GM18861 (cell line): ENCODE results near the gene MTUS2.
"Not testable (repeated sequence)": the region's sequence is repeated elsewhere in the genome, so short reads cannot be mapped to it uniquely, and the experiment has no call there.

ENCODE experiments used
- ATAC-seq: cut with Tn5 transposase; IDR thresholded peaks from one replicate; pipeline ENCODE4 v1.9.1; 2021; ENCODE audit not compliant: unreplicated experiment

Gene MTUS2

DNA sequence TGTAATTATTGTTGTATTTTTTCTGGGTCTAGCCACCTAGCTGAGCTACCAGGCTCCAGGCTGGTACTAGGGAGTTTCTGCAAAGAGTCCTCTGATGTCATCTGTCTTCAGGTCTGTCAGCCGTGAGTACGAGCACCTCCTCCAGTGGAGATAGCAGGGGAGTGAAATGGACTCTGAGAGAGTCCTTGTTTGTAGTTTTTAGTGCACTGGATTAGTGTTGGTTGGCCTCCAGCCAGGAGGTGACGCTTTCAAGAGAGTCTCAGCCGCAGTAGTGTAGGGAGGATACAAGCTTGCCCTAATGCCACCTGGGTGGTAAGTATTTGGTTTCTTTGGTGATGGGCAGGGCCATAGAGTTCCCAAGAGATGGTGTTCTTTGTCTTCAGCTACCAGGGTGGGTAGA is 390.5 kb downstream of the MTUS2 start:
- no peak for ATAC-seq

DNA sequence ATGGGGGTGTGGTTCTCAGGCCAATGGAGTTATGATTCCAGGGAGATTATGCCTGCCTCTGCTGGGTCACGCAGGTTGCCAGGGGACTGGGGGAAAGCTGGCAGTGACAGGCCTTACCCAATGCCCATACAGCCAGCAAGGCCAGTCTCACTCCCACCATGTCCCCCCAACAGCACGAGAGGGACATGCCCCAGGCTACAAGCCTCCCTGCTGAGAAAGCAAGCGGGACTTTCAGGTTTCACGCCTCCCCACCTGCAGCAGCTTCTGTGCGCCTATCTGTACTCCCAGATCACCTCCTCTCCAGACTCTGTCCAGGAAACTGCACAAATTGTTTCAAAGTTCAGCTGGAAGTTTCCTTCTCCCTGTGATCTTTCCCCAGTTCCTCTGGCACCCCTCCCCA is 391.0 kb downstream of the MTUS2 start:
- not testable (repeated sequence) for ATAC-seq

GRCh38 chr13:29222458-29222857 is 402.3 kb downstream of the MTUS2 start:
- no peak for ATAC-seq

- no peak for ATAC-seq
Measured at GRCh38 chr13:29224206-29224605, 404.1 kb downstream of the MTUS2 start.

DNA sequence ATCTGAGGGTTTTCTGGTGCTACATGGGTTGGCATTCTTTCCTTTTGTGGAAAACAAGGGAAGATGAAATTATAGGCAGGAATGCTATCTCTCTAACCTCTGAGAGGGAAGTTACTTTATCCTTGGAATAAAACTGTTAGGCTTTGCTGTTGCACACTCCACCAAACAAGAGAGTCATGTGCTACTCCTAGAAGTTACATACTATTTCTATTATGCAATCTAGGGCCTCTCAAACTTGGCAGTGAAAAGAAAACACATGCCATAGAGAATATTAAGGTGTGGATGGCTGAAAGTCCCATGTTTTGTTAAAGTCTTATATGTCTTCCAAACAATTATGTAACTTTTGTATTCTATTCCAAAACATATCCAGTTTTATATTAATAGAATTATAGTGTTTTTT is 407.4 kb downstream of the MTUS2 start:
- ATAC-seq: no peak

- ATAC-seq: no peak
Measured at GRCh38 chr13:29230299-29230845, 410.2 kb downstream of the MTUS2 start.

DNA sequence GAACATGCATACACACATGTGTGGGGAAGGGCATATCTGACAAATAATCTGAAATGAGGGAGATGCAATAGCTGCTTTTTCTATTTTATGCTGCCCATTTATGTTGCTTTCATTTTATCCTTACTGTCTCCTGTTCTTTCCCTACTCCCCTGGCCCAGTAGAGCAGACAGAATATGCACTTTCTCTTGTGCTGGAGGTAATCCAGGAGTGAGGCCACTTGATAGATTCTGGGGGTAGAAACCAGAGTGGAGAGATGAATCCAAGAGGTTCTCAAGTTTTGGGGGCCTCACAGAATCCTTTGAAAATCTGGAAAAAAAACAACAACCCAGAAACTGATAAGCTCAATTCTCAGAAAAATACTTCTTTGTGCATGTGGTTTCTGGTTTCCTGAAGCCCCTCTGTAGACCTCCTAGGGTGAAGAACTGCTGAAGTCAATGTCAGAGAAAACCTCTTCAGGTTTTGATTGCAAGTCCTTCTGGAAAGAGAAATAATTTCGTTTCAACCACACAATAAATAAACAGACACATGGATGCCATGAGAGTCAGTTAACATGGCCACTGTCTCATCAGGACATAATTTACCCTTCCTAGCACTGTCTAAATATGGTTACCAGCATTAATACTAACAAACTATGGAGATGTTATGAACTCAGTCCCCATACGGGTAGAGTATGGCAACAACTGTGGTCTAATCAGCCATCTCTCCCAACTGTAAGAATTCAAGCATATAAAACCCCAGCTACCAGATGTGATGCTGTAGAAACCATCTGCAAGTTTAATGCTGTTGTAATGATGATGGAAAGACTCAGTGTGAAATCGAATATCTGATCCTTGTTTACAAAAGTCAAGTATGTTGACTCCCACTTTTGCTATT is 419.8 kb downstream of the MTUS2 start:
- ATAC-seq: no peak

DNA sequence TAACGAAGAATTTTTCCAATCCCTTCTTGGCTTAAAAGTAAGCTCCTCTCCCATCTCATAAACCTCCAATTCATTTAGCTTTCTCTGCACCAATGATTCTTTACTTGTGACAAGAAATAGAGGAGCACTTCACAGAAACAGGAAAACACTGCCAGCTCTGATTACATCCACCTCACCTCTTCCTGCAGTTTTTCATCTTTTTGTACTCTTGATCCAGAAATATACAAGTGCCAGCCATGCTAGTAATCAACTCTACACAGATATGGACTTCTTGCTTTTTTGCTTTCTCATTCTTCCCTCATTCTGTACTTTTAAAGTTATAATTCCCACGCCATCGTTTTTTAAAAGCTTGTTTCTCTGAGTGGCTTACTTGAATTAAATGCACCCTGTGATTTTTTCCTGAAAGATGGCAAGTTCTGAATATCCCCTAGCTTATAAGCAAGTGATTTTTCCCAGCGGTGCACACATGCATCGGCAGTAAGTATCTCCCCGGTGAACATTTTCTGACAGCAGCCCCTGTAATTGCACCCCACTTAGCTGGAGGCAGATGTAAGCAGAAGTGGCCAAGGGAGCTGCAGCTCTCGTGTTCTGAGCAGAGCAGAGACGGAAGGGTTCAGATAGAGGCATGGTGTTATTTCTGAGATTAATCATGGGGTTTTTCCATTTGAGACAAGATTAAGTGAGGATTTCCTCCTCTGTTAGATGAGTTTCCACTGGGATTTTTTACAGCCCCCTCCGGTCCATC is 434.7 kb downstream of the MTUS2 start:
- no peak for ATAC-seq

- ATAC-seq: no peak
Measured at GRCh38 chr13:29255567-29255966, 435.4 kb downstream of the MTUS2 start.

DNA sequence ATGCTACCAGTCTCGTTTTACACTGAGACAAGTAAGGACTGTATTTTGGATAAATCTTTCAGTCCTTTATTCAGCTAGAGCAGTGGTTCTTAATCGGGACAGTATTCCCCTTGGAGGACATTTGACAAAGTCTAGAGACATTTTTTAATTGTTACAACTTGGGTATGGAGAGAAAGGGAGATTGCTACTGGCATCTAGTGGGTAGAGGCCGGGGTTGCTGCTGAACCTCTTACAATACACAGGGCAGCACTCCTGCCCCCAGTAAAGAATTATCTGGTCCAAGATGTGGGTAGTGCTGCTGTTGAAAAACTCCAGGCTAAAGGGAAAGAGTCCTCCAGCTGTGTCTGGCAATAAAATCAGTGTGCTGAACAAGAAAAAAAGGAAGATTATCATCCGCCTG is 440.5 kb downstream of the MTUS2 start:
- no peak for ATAC-seq

DNA sequence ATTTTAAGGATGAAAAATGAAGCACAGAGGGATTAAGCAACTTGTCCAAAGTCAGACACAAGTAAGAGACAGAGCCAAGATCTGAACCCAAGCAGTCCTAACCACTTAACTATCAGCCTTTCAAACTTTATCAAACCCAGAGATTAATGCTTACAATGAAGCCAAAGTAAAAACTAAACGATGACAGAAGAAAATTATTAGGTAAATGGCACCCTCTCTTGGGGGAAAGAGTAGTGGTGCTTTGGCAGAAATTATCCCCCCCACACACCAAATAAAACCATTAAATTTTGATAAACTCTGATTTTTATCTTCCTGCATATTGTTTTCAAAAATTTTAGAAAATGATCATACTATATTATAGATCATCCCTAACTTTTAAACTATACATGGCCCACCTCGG is 446.1 kb downstream of the MTUS2 start:
- ATAC-seq: no peak

DNA sequence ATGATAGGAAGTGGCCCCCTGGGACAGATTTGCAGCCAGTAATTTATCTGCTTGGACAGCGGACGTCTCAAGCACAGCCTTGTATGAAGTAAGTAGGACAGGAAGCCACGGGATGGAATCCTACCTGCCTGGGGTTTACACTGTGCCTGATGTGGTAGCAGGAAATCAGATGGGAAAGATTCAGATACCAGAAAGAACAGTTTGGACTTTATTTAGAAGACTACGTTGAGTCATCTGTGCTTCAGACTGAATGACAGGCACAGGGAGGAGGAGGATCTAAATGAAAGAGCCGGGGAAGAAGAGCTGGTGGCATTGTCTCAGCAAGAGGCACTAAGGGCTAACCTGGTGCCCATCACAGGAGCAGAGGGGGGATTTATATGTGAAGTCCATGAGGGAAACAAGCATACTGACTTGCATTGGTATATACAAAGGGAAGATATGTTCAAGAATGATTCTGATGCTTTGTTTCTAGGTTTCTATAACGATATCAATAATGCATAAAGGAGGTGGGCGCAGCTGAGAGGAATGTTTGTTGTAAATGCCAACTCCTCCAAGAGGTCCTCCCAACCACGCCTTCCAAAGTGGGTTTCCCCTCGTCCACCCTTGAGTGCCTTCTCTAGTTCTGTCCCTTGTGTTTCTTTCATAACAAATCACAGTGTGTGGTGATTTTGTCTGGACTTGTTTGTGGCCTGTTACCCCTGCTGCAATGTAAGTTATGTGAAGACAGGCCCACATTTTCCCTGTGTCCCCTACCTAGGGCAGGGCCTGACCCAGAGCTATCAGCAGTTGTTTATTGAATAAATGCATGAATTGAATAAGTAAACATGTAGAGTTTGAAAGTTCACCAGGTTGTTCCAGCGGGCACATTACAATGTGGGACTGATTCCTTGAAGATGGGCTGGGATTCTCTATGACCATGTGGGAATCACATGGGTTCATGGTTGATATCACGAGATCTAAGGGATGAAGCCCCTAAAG is 446.9 kb downstream of the MTUS2 start:
- ATAC-seq: no peak

DNA sequence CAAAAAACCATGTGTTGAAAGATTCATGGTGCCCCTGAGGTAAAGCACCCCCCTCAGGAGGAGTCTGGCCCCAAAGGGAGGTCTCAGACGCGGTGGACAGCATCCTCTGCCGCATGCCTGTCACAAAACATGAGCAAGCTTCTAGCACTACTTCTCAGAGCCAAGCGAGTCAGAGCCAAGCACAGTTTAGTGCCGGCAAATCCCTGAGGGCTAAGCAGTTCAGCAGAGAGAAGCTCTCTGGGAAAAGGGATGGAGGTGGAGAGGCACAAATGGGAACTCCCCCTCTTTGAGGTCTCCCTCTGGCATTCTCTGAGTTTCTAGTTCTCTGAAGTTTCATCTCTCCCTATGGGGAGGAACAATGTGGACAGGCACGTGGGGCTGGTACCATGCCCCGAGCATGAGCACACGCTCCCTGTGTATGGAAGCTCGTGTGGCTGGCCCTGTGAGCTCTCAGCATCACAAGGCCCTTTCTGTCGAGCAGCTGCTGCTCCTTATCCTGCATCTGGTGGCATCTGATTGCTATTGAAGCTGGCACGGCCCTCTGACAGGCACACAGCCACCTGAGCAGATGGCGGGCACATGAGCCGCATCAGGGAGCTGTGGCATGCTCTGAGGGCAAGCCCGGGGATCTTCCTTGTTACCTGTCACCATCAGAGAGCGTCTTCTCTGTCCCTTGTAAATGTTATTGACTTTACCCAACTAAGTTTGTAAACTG is 450.3 kb downstream of the MTUS2 start:
- ATAC-seq: no peak

GRCh38 chr13:29271606-29272005 is 451.5 kb downstream of the MTUS2 start:
- no peak for ATAC-seq

- ATAC-seq: no peak
Measured at GRCh38 chr13:29279356-29280254, 459.5 kb downstream of the MTUS2 start.

- ATAC-seq: no peak
Measured at GRCh38 chr13:29281932-29282495, 461.9 kb downstream of the MTUS2 start.

GRCh38 chr13:29284726-29285125 is 464.6 kb downstream of the MTUS2 start:
- no peak for ATAC-seq

GRCh38 chr13:29287237-29287636 is 467.1 kb downstream of the MTUS2 start:
- no peak for ATAC-seq

- ATAC-seq: no peak
Measured at GRCh38 chr13:29292045-29292444, 471.9 kb downstream of the MTUS2 start.
